SHP77 (cell line): ENCODE results near the gene SMAD4.
"Not testable (repeated sequence)": the region's sequence is repeated elsewhere in the genome, so short reads cannot be mapped to it uniquely, and the experiment has no call there.

Experiments
- DNase-seq, 2 experiments: peaks; one replicate each; lab custom pipeline; 2025; lab: John Stamatoyannopoulos, UW

Gene SMAD4

DNA sequence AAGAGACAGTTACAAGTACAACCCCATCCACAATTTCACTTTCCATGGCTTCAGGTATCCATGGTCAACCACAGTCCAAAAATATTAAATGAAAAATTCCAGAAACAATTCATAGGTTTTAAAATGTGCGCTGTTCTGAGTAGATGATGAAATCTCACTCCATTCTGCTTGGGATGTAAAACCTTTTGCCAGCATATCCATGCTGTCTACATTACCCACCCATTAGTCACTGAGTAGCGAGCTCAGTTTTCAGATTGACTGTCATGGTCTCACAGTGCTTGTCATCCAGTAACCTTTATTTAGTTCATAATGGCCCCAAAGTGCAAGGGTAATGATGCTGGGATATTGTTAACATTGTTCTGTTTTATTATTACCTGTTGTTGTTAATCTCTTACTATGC is 40.5 kb downstream of the SMAD4 start:
- no peak for DNase-seq

DNA sequence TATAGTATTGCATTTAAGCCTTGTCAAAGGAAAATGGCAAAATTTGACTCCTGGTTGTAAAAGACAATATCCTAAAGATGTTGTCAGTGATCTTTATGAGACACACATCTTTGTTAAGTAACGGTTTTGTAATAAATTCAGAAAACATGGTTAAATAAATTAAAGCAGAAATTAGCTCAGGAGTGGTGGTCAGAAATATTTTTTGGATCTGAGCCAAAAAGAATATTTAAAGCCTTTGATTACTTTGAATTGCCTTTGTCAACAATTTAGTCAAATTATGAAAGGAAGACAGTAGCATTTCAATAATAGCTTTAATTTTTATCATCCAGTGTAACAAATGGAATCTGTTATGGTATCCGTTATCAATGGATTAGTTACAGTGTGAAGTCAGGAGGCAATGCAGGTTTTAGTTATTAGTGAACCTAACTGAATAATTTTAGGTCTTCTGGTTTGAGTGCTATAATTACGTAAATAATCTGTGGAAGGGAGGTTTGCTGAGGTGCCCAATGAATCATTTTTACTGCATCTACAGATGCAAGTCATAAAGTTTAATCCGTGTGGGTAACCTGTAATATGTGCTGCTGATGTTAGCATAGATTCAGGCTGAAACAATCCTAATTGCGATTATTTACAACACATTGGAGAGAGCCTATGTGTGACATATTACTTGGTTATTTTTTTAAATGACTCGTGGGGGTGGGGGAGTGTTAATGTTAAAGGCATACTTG is 42.7 kb downstream of the SMAD4 start:
- DNase-seq, result no peak

GRCh38 chr18:51074605-51075004 is 44.6 kb downstream of the SMAD4 start:
- no peak for DNase-seq

DNA sequence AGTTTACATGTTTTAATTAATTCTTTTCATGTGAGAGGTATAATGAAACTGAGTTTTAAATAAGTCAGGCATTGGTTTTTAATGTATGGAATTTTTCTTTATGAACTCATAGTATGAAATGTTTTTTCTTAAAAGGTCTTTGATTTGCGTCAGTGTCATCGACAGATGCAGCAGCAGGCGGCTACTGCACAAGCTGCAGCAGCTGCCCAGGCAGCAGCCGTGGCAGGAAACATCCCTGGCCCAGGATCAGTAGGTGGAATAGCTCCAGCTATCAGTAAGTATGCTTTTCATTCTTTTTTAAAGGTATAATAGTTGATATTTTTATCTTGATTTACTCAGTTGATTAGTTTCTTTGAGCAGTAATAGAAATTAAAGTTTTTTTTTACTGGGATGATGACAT is 46.5 kb downstream of the SMAD4 start:
- no peak for DNase-seq

DNA sequence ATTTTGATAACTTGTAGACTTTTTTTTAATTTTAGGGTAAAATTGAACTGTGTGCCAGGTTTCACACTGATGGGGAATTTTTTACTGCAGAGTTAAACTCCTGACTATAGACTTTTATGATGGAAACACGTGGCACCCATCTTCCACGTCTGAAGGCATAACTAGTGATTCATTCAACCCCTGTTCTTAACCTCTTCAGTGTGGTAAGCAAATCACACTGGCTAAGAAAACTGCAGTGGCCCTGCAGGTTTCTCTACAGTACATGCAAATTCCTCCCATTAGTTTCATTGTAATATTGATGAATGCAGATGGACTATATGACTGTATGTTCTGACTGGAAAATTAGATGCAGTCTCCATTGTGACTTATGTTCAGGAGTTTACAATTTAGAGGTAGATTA is 47.2 kb downstream of the SMAD4 start:
- DNase-seq, result no peak

GRCh38 chr18:51078026-51078425 is 48.0 kb downstream of the SMAD4 start:
- no peak for DNase-seq

GRCh38 chr18:51082571-51083267 is 52.7 kb downstream of the SMAD4 start:
- no peak for DNase-seq

DNA sequence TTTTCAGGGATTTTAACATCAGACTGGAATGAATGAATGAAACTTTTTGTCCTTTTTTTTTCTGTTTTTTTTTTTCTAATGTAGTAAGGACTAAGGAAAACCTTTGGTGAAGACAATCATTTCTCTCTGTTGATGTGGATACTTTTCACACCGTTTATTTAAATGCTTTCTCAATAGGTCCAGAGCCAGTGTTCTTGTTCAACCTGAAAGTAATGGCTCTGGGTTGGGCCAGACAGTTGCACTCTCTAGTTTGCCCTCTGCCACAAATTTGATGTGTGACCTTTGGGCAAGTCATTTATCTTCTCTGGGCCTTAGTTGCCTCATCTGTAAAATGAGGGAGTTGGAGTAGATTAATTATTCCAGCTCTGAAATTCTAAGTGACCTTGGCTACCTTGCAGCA is 53.4 kb downstream of the SMAD4 start:
- no peak for DNase-seq

- no peak for DNase-seq
Measured at GRCh38 chr18:51088410-51088809, 58.4 kb downstream of the SMAD4 start.

DNA sequence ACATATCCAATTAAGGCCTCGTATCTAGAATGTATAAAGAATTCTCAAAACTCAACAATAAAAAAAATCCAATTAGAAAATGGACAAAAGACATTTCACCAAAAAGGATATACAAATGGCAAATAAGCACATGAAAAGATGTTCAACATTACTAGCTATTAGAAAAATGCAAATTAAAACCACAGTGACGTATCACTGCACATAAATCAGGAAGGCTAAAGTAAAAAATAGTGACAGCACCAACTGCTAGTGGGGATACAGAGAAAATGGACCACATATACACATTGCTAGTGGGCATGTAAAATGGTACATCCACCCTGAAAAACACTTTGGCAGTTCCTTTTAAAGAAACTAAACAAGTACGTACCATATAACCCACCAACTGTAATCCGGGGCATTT is 59.7 kb downstream of the SMAD4 start:
- no peak for DNase-seq

- DNase-seq, result no peak
Measured at GRCh38 chr18:51091270-51091669, 61.3 kb downstream of the SMAD4 start.

GRCh38 chr18:51092117-51092516 is 62.1 kb downstream of the SMAD4 start:
- DNase-seq, result no peak

DNA sequence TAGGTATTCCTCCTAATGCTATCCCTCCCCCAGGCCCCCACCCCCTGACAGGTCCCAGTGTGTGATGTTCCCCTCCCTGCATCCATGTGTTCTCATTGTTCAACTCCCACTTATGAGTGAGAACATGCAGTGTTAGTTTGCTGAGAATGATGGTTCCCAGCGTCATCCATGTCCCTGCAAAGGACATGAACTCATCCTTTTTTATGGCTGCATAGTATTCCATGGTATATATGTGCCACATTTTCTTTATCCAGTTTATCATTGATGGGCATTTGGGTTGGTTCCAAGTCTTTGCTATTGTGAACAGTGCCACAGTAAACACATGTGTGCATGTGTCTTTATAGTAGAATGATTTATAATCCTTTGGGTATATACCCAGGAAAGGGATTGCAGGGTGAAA is 63.0 kb downstream of the SMAD4 start:
- not testable (repeated sequence) for DNase-seq

DNA sequence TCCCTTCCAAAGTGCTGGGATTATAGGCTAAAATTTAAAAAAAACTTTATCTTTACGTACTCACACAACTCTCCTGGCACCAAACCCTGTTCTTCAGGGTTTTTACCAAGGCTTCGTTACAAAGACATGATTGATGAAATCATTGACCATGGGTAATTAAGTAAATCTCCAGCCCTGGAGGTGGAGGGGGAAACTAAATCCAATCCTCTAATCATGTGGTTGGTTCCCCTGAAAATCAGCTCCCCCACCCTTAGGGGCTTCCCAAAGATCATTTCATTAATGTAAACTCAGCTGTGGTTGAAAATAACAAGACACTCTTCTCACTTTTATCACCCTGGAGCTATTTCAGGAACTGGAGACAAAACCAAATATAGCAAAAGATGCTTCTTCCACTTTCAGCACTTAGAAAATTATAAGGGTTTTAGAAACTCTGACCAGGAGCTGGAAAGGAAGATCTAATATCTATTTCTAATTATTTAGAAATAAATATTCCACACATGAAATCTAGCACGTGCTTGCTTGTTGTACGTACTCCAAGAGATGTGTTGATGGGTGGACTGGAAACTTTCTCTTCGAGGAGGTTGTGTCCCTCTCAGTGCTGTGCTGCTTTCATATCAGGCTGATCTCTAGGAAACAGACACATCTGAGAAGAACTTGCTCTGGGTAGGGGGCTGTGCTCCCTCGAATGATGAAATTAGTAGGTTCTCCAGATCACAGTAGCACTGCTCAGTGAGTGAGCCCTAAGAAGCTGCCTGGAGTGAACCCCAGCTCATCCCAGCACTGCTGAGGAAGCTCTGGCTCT is 67.2 kb downstream of the SMAD4 start:
- DNase-seq, result no peak

DNA sequence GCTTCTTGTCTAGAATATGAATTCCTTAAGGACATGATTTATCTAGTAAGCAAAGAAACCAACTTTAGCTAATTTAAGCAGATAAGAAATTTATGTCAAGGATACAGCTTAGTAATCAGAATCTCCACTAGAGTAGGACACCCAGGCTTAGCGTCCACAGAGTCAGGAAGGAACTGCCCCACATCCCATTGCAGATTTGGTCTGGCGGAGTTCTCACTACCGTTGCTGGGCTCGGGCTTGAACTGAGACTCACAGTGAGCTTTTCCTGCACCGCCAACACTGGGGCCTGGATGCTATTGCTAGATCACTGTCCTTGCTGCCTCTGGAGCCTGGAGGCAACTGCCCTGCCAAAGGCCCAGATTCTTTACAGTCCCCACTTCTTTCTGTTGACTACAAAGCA is 68.1 kb downstream of the SMAD4 start:
- DNase-seq, result no peak

- no peak for DNase-seq
Measured at GRCh38 chr18:51098513-51098912, 68.5 kb downstream of the SMAD4 start.

DNA sequence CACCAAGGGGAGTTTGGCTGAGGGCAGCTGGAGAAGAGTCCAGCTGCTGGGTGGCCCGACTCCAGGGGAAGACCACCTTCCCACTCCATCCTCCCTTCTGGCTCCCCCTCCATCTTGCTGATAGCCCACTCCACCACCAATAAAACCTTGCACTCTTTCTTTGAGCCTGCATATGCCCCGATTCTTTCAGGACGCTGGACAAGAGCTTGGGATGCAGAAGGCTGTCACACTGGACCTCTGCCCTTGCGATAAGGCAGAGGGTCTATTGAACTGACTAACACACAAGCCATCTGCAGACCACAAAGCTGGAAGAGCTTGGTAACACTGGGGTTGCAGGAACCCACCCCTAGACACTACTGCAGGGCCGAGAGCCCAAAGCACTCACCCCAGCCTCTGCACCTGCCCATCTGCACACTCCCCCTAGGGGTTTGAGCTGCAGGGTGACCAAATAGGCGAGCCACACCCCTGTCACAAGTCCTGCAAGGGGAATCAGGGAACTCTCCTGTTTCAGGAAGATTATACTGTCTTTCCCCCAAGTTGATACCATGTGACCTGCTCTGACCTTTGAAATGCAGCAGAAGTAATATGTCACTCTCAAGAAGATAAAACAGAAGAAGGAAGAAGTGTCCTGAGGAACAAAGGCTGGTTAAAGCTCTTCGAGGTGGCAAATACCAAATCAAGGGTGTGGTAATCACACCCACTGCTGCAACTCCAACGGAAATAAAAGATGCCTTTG is 70.5 kb downstream of the SMAD4 start:
- DNase-seq, result no peak

DNA sequence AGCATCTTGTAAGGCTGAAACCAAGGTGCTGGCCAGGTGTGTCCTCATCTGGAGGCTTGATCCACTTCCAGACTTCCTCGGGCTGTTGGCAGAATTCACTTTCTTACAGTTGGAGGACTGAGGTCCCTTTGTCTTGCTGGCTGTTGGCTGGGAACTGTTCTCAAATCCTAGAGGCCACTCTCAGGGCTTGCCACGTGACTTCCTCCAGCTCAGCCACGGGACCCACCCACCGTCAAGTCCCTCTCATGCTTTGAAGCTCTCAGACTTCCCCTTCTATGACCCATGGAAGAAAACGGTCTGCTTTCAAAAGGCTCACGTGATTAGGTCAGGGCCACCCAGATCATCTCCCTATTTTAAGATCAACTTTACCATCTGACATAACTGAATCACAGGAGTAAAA is 77.1 kb downstream of the SMAD4 start:
- DNase-seq, result no peak

DNA sequence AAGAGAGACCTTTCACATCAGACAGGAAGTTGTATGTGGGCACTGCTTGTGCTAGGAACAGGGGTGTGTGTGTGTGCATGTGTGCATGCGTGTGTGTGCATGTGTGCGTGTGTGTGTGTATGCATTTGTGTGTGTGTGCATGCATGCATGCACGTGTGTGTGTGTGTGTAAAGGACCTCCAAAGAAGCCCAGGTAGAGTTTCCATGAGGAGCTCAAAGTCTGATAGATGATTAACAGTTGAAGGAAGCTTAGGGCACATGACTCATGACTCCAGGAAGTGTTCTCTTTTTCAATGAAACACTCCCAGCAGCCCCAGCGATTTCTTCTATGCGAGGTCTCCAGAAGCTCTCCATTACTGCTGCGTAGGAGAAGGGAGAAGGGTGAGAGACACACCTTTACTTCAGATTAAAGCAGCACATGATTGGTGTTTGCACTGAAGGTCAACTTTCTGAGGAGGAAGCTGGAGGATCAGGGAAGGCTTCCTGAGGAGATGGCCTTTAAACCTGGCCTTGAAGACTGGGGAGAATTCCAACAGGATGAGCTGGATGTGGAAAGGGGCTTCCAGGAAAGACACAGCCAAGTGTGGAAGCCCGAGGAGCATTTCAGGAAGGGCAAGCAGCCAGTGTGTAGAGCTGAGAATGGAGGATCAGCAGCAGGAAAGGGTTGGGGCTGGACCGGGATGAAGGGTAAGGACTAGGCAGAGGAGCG is 77.7 kb downstream of the SMAD4 start:
- DNase-seq, result no peak

DNA sequence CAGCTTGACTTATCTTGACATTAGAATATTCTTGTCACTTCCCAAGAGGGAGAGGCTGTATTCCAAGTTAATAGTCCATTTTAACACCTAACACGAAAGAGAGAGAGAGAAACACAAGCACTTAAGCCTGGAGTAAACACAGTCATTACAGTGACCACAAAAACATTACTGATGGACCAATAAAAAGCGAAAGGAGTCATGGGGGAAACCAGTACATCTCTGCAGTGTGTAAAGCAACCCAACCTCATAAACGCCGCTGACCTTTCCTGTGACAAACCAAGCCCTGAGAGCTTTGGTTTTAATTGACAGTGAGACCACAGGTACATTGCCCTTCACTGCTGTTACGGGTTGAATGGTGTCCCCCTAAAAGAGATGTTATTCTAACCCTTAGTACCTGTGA is 78.3 kb downstream of the SMAD4 start:
- DNase-seq, result no peak

GRCh38 chr18:51110073-51110797 is 80.2 kb downstream of the SMAD4 start:
- peak in 1 of 2 experiments; percentile 3 for DNase-seq
